Epithelial cell of umbilical artery (primary cell): ENCODE measurements around the gene CCL4. TPM values are rescaled to one million over a fixed set of nuclear protein-coding genes. Genes with fewer than 3 reads are reported as not detected.

Source experiments
- total RNA-seq: library from RNA; depleted of rRNA; stranded (reverse); fragments of >200 nt; gene quantifications from 2 replicates; pipeline ENCODE4 v1.2.3, GENCODE V29; 2014

The CCL4 gene
- not detected in 2 replicates for total RNA-seq

GRCh38 chr17:36103401-36103975 lies at the start of gene CCL4:
Gene CCL4, plus strand, starts transcription at chr17:36103827. Its CDS starts 79 bp downstream, at chr17:36103906.

GRCh38 chr17:36063786-36064541 lies 39.7 kb upstream of the CCL4 start, which contains the start of gene CCL18:
Gene CCL18, plus strand, starts transcription at chr17:36064272. Its CDS starts 71 bp downstream, at chr17:36064343.

GRCh38 chr17:36089888-36090836 lies 13.5 kb upstream of the CCL4 start, which contains the start of gene CCL3:
Gene CCL3, minus strand, starts transcription at chr17:36090143. Its CDS starts 85 bp downstream, at chr17:36090058.

Other genes with a start within 250 kb of the CCL4 start
- gene HEATR9, start 234.9 kb upstream of the CCL4 start, total RNA-seq: not detected in 2 replicates
- 0.15 TPM in 1 of 2 replicates, not detected in the other for gene CCL5, start 223.5 kb upstream of the CCL4 start, total RNA-seq
- 0.46 TPM in 1 of 2 replicates, not detected in the other for gene RDM1, start 173.1 kb upstream of the CCL4 start, total RNA-seq
- not detected in 2 replicates for gene LYZL6, start 160.1 kb upstream of the CCL4 start, total RNA-seq
- 0.32 TPM in 1 of 2 replicates, not detected in the other for gene CCL16, start 122.3 kb upstream of the CCL4 start, total RNA-seq
- gene CCL14, start 117.1 kb upstream of the CCL4 start, total RNA-seq: 0.91 and 2.3 TPM in 2 replicates
- not detected in 2 replicates for gene CCL15, start 102.3 kb upstream of the CCL4 start, total RNA-seq
- not detected in 2 replicates for gene CCL23, start 85.9 kb upstream of the CCL4 start, total RNA-seq
- not detected in 2 replicates for gene CCL18, start 39.6 kb upstream of the CCL4 start, total RNA-seq
- gene CCL3, start 13.7 kb upstream of the CCL4 start, total RNA-seq: not detected in 2 replicates
- 0.97 and 1.4 TPM in 2 replicates for gene TBC1D3B, start 72.8 kb downstream of the CCL4 start, total RNA-seq
- not detected in 2 replicates for gene CCL3L1, start 92.9 kb downstream of the CCL4 start, total RNA-seq
- gene CCL4L2, start 107.2 kb downstream of the CCL4 start, total RNA-seq: not detected in 2 replicates
- gene TBC1D3I, start 160.7 kb downstream of the CCL4 start, total RNA-seq: not detected in 2 replicates
- gene TBC1D3G, start 220.1 kb downstream of the CCL4 start, total RNA-seq: not detected in 2 replicates